Measurements from ENCODE around the gene STH.

DNA sequence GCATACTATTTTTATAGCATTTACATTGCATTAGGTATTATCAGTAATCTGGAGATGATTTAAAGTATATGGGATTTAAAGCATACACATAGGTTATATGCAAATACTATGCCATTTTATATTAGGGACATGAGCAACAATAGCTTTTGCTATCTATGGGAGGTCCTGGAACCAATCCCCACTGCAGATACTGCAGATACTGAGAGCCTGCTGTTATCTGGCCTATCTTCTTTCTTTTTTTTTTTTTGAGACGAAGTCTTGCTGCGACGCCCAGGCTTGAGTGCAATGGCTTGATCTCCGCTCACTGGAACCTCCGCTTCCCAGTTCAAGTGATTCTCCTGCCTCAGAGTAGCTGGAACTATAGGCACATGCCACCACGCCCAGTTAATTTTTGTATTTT lies 37.4 kb downstream of the STH start:
- TF ChIP-seq, protein P1, sequence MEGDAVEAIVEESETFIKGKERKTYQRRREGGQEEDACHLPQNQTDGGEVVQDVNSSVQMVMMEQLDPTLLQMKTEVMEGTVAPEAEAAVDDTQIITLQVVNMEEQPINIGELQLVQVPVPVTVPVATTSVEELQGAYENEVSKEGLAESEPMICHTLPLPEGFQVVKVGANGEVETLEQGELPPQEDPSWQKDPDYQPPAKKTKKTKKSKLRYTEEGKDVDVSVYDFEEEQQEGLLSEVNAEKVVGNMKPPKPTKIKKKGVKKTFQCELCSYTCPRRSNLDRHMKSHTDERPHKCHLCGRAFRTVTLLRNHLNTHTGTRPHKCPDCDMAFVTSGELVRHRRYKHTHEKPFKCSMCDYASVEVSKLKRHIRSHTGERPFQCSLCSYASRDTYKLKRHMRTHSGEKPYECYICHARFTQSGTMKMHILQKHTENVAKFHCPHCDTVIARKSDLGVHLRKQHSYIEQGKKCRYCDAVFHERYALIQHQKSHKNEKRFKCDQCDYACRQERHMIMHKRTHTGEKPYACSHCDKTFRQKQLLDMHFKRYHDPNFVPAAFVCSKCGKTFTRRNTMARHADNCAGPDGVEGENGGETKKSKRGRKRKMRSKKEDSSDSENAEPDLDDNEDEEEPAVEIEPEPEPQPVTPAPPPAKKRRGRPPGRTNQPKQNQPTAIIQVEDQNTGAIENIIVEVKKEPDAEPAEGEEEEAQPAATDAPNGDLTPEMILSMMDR (conservative IDR thresholded peaks at IDR 0.05 in 1 of 2, IDR thresholded peaks at IDR 0.05 in 1 of 2; ENCODE audit: low read depth in 1 of 2, low read length in 2 of 2), result no peak
- no peak for TF ChIP-seq EZH2 (IDR thresholded peaks at IDR 0.05; ENCODE audit: low read length, missing control alignments)
